Panc1 (cell line): Measurements from ENCODE around the gene NTM. TPM values are rescaled to one million over a fixed set of nuclear protein-coding genes. Genes with fewer than 3 reads are reported as not detected.

Experiments
- ATAC-seq: fragments of 200-7000 bp; cut with Tn5 transposase; 2 replicates; pipeline ENCODE4 v1.9.1; 2020; ENCODE audit warnings: mild to moderate bottlenecking, moderate library complexity
- BruUV-seq: library from RNA; stranded (reverse); fragments of 400-500 nt; replicated peaks from 2 replicates; lab custom pipeline; 2021; lab: Mats Ljungman, UMichigan
- CTCF ChIA-PET: fragments of 300-600 bp; sonication (Branson Sonifier 250); formaldehyde crosslinking; loops from one replicate; lab custom pipeline; 2022; ENCODE audit warnings: antibody characterized with exemption; lab: Charles Lee
- POLR2A ChIA-PET: fragments of 300-600 bp; sonication (Branson Sonifier 250); formaldehyde crosslinking; loops from one replicate; lab custom pipeline; 2022; ENCODE audit warnings: antibody characterized with exemption; lab: Charles Lee
- DNase-seq: peaks from one replicate; pipeline ENCODE4 v3.0.0-alpha.2; 2010; ENCODE audit warnings: low read depth, low spot score
- H3K27ac ChIP-seq: 2 replicates; pipeline ENCODE4 v1.5.1; 2011; ENCODE audit warnings: mild to moderate bottlenecking, low read length, inconsistent platforms
- H3K27me3 ChIP-seq: fragments of 200-500 bp; sonication (Bioruptor generic); 2 replicates; pipeline ENCODE4 v1.6.0; 2014; ENCODE audit warnings: low read length, inconsistent platforms; ENCODE audit not compliant: control insufficient read depth, insufficient read depth
- H3K36me3 ChIP-seq: fragments of 200-500 bp; sonication (Bioruptor generic); 2 replicates; pipeline ENCODE4 v1.5.1; 2014; ENCODE audit warnings: inconsistent platforms, mild to moderate bottlenecking, low read length, moderate library complexity; ENCODE audit not compliant: control insufficient read depth, insufficient read depth
- H3K4me1 ChIP-seq: 2 replicates; pipeline ENCODE4 v1.5.1; 2011; ENCODE audit warnings: inconsistent platforms, mild to moderate bottlenecking, low read length, moderate library complexity; ENCODE audit not compliant: control insufficient read depth, insufficient read depth
- H3K4me3 ChIP-seq, 2 experiments: 2 replicates each; pipeline ENCODE4 v1.5.1; 2011 to 2012; ENCODE audit warnings: low read depth in 2 of 2, low read length in 2 of 2, mild to moderate bottlenecking in 2 of 2, inconsistent platforms in 1 of 2, moderate library complexity in 1 of 2
- H3K9me3 ChIP-seq: fragments of 200-500 bp; sonication (Bioruptor generic); 2 replicates; pipeline ENCODE4 v1.5.1; 2014; ENCODE audit warnings: low read depth, mild to moderate bottlenecking, inconsistent platforms, low read length, moderate library complexity; ENCODE audit not compliant: control insufficient read depth, insufficient read depth
- POLR2AphosphoS5 ChIP-seq: IDR thresholded peaks from 2 replicates; pipeline ENCODE4 v1.6.1; 2012; ENCODE audit warnings: mild to moderate bottlenecking, low read depth, low read length, moderate library complexity
- SIN3A ChIP-seq: IDR thresholded peaks from 2 replicates; pipeline ENCODE4 v1.6.1; 2012; ENCODE audit warnings: low read depth, mild to moderate bottlenecking, low read length, moderate library complexity, borderline replicate concordance; ENCODE audit not compliant: insufficient read depth
- TCF7L2 ChIP-seq: IDR thresholded peaks from 2 replicates; pipeline ENCODE4 v1.6.1; 2011; ENCODE audit warnings: mild to moderate bottlenecking, low read depth, low read length, inconsistent platforms
- in situ Hi-C: cut with HindIII; loops from 2 replicates; pipeline ENCODE4 v1.10.0; 2016; ENCODE audit warnings: low sequenced_read_pairs, low pct_unique_long_range_greater_than_20kb
- intact Hi-C: fragments of 100-400 bp; cut with micrococcal nuclease; formaldehyde crosslinking; loops from one replicate; pipeline ENCODE4 v1.10.0; 2022; ENCODE audit not compliant: unreplicated experiment
- total RNA-seq: library from RNA; stranded (reverse); gene quantifications from one replicate; pipeline ENCODE4 v1.2.1, GENCODE V29; 2021; ENCODE audit not compliant: unreplicated experiment
- TF ChIP-seq, protein P1 (sequence below): fragments of 450-650 bp; IDR thresholded peaks from 2 replicates; pipeline ENCODE4 v1.5.1; 2017; ENCODE audit warnings: mild to moderate bottlenecking
- TF ChIP-seq, protein P2 (sequence below), 2 experiments: IDR thresholded peaks; 2 replicates each; pipeline ENCODE4 v1.6.1; 2011 to 2012; ENCODE audit warnings: low read depth in 2 of 2, control low read depth in 1 of 2, low read length in 1 of 2, mild to moderate bottlenecking in 1 of 2, moderate library complexity in 1 of 2; ENCODE audit not compliant: insufficient read depth in 1 of 2

Gene NTM
- total RNA-seq, 1 experiment from 2014 or later = 0.10 TPM

DNA sequence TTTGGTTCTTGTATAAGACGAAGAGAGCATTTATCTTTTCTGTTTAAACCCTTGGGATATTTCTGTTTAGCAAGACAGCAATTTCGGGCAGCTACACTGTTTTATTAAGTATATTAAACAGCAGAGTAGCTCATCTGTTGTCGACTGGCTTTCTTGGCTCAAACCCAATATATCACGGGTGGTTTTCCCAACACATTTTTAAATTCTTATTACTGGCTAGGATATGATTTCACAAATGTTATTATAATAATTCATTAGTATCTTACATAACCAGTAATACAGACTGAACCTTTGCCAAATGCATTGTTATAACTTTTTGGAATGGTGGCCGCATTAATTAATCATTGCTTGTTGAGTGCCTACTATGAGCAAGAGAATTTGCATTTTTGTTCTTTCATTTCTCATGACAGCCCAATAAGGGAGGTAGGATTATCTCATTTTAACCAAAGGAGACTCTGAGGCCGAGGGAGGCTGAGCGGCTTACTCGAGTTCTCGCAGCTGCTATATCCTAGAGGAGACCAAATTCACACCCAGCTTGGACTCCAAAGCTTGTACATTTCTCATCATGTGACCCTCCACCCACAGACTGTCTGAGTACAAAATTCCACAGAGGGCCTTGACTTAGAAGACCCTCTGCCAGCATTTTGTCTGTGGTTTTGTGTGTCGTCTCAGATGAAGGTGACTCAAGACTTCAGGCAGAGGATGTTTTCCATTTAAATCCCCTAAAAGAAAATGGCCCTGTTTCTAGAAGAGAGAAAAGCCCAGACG is 304.9 kb downstream of the NTM start:
- no TSS peak for BruUV-seq
- Histone ChIP-seq H3K4me3 (no peak overlapping the region), H3K9me3 (no peaks in the 10 kb centered on the region), H3K4me1 (no peaks in the 10 kb centered on the region), H3K27me3 (peaks cover 11% of the 10 kb centered on the region), H3K36me3 (no peaks in the 10 kb centered on the region), H3K27ac (no peak overlapping the region)
- POLR2A ChIA-PET = interaction anchor here (0.6 kb wide), 1 partner anchor 41 kb away, joined by 4 read pairs; no protein-coding TSS in a partner anchor
- CTCF ChIA-PET = interaction anchor here (0.7 to 1.6 kb wide), 3 partner anchors 8 to 426 kb away, joined by 3 to 4 read pairs (median 4); no protein-coding TSS in a partner anchor
- intact Hi-C loops (loop anchor here (2.0 kb wide), 1 partner anchor 751 kb away; no protein-coding TSS in a partner anchor), in situ Hi-C loops (no loop called here)
- no peak for TF ChIP-seq POLR2AphosphoS5
- TF ChIP-seq TCF7L2 = no peak
- TF ChIP-seq SIN3A = no peak
- TF ChIP-seq, protein P1, sequence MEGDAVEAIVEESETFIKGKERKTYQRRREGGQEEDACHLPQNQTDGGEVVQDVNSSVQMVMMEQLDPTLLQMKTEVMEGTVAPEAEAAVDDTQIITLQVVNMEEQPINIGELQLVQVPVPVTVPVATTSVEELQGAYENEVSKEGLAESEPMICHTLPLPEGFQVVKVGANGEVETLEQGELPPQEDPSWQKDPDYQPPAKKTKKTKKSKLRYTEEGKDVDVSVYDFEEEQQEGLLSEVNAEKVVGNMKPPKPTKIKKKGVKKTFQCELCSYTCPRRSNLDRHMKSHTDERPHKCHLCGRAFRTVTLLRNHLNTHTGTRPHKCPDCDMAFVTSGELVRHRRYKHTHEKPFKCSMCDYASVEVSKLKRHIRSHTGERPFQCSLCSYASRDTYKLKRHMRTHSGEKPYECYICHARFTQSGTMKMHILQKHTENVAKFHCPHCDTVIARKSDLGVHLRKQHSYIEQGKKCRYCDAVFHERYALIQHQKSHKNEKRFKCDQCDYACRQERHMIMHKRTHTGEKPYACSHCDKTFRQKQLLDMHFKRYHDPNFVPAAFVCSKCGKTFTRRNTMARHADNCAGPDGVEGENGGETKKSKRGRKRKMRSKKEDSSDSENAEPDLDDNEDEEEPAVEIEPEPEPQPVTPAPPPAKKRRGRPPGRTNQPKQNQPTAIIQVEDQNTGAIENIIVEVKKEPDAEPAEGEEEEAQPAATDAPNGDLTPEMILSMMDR = no peak
- TF ChIP-seq, protein P2, sequence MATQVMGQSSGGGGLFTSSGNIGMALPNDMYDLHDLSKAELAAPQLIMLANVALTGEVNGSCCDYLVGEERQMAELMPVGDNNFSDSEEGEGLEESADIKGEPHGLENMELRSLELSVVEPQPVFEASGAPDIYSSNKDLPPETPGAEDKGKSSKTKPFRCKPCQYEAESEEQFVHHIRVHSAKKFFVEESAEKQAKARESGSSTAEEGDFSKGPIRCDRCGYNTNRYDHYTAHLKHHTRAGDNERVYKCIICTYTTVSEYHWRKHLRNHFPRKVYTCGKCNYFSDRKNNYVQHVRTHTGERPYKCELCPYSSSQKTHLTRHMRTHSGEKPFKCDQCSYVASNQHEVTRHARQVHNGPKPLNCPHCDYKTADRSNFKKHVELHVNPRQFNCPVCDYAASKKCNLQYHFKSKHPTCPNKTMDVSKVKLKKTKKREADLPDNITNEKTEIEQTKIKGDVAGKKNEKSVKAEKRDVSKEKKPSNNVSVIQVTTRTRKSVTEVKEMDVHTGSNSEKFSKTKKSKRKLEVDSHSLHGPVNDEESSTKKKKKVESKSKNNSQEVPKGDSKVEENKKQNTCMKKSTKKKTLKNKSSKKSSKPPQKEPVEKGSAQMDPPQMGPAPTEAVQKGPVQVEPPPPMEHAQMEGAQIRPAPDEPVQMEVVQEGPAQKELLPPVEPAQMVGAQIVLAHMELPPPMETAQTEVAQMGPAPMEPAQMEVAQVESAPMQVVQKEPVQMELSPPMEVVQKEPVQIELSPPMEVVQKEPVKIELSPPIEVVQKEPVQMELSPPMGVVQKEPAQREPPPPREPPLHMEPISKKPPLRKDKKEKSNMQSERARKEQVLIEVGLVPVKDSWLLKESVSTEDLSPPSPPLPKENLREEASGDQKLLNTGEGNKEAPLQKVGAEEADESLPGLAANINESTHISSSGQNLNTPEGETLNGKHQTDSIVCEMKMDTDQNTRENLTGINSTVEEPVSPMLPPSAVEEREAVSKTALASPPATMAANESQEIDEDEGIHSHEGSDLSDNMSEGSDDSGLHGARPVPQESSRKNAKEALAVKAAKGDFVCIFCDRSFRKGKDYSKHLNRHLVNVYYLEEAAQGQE (IDR thresholded peaks at IDR 0.05; ENCODE audit: insufficient read depth in 1 of 2, low read depth in 2 of 2, low read length in 1 of 2) = no peak
- no peak for ATAC-seq
- no peak for DNase-seq

DNA sequence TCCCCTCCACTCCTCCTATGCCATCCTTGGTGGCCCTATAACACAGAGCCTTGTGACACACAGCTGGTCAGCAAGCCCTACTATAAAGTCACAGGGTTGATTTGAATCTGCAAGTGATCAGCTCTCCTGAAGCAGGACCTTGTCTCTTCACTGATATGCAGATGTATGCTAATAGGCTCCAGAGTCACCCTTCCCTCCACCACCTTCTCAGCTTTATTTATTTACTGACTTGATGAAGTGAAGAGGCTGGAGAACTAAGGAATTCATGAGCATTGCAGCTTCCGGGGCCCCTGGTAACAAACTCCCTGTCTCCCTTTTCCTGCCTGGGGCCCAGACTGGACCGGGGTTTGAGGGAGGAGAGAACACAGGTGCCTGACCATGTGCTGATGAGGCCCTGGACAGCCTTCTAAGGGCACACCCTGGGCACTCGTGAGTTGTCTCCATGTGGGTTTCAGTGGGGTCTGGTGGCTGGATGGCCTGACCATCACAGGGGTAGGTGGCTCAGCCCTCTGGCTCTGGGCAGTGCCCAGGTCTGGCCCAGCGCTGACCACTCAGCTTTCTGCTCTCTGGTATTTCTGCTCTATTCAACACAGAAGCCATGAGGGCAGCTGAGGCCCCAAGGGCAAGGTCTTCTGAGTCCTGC is 307.5 kb downstream of the NTM start:
- in situ Hi-C loops = no loop called here

More for the DNA sequence above, 307.5 kb downstream of the NTM start:
- DNase-seq (no peak), ATAC-seq (no peak)
- TF ChIP-seq TCF7L2 = no peak
- TF ChIP-seq, protein P1 = no peak
- TF ChIP-seq POLR2AphosphoS5 = no peak
- no peak for TF ChIP-seq SIN3A
- TF ChIP-seq, protein P2 (IDR thresholded peaks at IDR 0.05; ENCODE audit: insufficient read depth in 1 of 2, low read depth in 2 of 2, low read length in 1 of 2) = no peak
- no peaks in the 10 kb centered on the region for H3K4me1 ChIP-seq
- peaks cover 11% of the 10 kb centered on the region for H3K27me3 ChIP-seq
- POLR2A ChIA-PET = no interaction called here
- CTCF ChIA-PET = interaction anchor here (1.1 kb wide), 1 partner anchor 10 kb away, joined by 3 read pairs; no protein-coding TSS in a partner anchor
- no peak overlapping the region for H3K4me3 ChIP-seq
- BruUV-seq = no TSS peak
- no peak overlapping the region for H3K27ac ChIP-seq
- intact Hi-C loops = no loop called here
- H3K36me3 ChIP-seq = no peaks in the 10 kb centered on the region
- no peaks in the 10 kb centered on the region for H3K9me3 ChIP-seq
